ENCODE measurements around the gene CPNE6. TPM values are rescaled to one million over a fixed set of nuclear protein-coding genes. Genes with fewer than 3 reads are reported as not detected.

Gene CPNE6
- total RNA-seq, 1 experiment from 2014 or later: not detected

DNA sequence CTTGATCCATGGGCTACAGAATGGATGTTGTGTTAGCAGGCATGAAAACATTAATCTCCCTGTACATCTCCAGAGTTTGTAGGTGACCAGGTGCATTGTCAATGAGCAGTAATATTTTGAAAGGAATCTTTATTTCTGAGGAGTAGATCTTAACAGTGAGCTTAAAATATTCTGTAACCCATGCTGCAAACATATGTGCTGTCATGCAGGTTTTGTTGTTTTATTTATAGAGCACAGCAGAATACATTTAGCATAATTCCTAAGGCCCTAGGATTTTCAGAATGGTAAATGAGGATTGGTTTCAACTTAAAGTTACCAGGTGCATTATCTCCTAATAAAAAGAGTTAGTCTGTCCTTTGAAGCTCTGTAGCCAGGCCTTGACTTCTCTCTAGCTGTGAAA lies 55.6 kb downstream of the CPNE6 start:
- no peak for DNase-seq (ENCODE audit: low spot score)

DNA sequence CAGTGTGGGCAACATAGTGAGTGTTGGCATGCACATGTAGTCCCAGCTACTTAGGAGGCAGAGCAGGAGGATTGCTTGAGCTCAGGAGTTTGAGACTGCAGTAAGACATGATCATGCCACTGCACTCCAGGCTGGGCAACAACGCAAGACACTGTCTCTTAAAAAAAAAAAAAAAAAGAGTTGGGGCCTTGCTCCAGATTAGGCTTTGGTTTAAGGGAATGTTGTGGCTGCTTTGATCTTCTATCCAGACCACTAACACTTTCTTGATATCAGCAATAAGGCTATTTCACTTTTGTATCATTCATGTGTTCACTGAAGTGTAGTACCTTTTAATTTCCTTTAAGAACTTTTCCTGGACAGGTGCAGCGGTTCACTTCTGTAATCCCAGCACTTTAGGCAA lies 56.3 kb downstream of the CPNE6 start:
- DNase-seq (ENCODE audit: low spot score): no peak

Other genes with a start within 250 kb of the CPNE6 start
- gene DHRS4, start 117.8 kb upstream of the CPNE6 start, total RNA-seq (2014; rRNA removed; shearing (Covaris generic)): 40.0 and 47.4 TPM in 2 replicates
- 29.2 and 35.7 TPM in 2 replicates for gene DHRS4L2, start 82.6 kb upstream of the CPNE6 start, total RNA-seq (2014; rRNA removed; shearing (Covaris generic))
- gene CARMIL3, start 19.6 kb upstream of the CPNE6 start, total RNA-seq (2014; rRNA removed; shearing (Covaris generic)): 1.1 TPM in 2 replicates
- gene PCK2, start 22.7 kb downstream of the CPNE6 start, total RNA-seq (2014; rRNA removed; shearing (Covaris generic)): 30.5 and 36.1 TPM in 2 replicates
- 75.8 and 81.2 TPM in 2 replicates for gene DCAF11, start 43.2 kb downstream of the CPNE6 start, total RNA-seq (2014; rRNA removed; shearing (Covaris generic))
- gene NRL, start 43.4 kb downstream of the CPNE6 start, total RNA-seq (2014; rRNA removed; shearing (Covaris generic)): 4.5 and 6.5 TPM in 2 replicates
- gene FITM1, start 59.1 kb downstream of the CPNE6 start, total RNA-seq (2014; rRNA removed; shearing (Covaris generic)): 0.13 and 0.74 TPM in 2 replicates
- 164 and 172 TPM in 2 replicates for gene PSME1, start 64.6 kb downstream of the CPNE6 start, total RNA-seq (2014; rRNA removed; shearing (Covaris generic))
- gene EMC9, start 70.0 kb downstream of the CPNE6 start, total RNA-seq (2014; rRNA removed; shearing (Covaris generic)): 52.4 and 63.9 TPM in 2 replicates
- 175 and 210 TPM in 2 replicates for gene PSME2, start 75.0 kb downstream of the CPNE6 start, total RNA-seq (2014; rRNA removed; shearing (Covaris generic))
- gene RNF31, start 75.9 kb downstream of the CPNE6 start, total RNA-seq (2014; rRNA removed; shearing (Covaris generic)): 62.3 and 67.8 TPM in 2 replicates
- gene IRF9, start 89.7 kb downstream of the CPNE6 start, total RNA-seq (2014; rRNA removed; shearing (Covaris generic)): 49.6 and 69.8 TPM in 2 replicates
- 3.4 and 14.0 TPM in 2 replicates for gene REC8, start 100.5 kb downstream of the CPNE6 start, total RNA-seq (2014; rRNA removed; shearing (Covaris generic))
- 110 and 182 TPM in 2 replicates for gene IPO4, start 117.3 kb downstream of the CPNE6 start, total RNA-seq (2014; rRNA removed; shearing (Covaris generic))
- 41.4 and 44.4 TPM in 2 replicates for gene TM9SF1, start 123.9 kb downstream of the CPNE6 start, total RNA-seq (2014; rRNA removed; shearing (Covaris generic))
- not detected in 2 replicates for gene TSSK4, start 134.1 kb downstream of the CPNE6 start, total RNA-seq (2014; rRNA removed; shearing (Covaris generic))
- gene CHMP4A, start 141.9 kb downstream of the CPNE6 start, total RNA-seq (2014; rRNA removed; shearing (Covaris generic)): 18.8 and 26.4 TPM in 2 replicates
- gene MDP1, start 144.5 kb downstream of the CPNE6 start, total RNA-seq (2014; rRNA removed; shearing (Covaris generic)): 9.8 and 16.3 TPM in 2 replicates
- gene NEDD8, start 160.8 kb downstream of the CPNE6 start, total RNA-seq (2014; rRNA removed; shearing (Covaris generic)): 104 and 143 TPM in 2 replicates
- 37.3 and 40.6 TPM in 2 replicates for gene GMPR2, start 161.4 kb downstream of the CPNE6 start, total RNA-seq (2014; rRNA removed; shearing (Covaris generic))
- 29.1 and 35.9 TPM in 2 replicates for gene TINF2, start 171.1 kb downstream of the CPNE6 start, total RNA-seq (2014; rRNA removed; shearing (Covaris generic))
- gene TGM1, start 191.6 kb downstream of the CPNE6 start, total RNA-seq (2014; rRNA removed; shearing (Covaris generic)): 2.2 and 2.8 TPM in 2 replicates
- 32.1 and 34.4 TPM in 2 replicates for gene RABGGTA, start 200.0 kb downstream of the CPNE6 start, total RNA-seq (2014; rRNA removed; shearing (Covaris generic))
- 19.7 and 20.1 TPM in 2 replicates for gene DHRS1, start 228.2 kb downstream of the CPNE6 start, total RNA-seq (2014; rRNA removed; shearing (Covaris generic))
- 26.8 and 27.7 TPM in 2 replicates for gene NOP9, start 228.3 kb downstream of the CPNE6 start, total RNA-seq (2014; rRNA removed; shearing (Covaris generic))
- gene CIDEB, start 236.4 kb downstream of the CPNE6 start, total RNA-seq (2014; rRNA removed; shearing (Covaris generic)): 0.31 and 2.3 TPM in 2 replicates
- 13.3 and 16.5 TPM in 2 replicates for gene LTB4R2, start 238.6 kb downstream of the CPNE6 start, total RNA-seq (2014; rRNA removed; shearing (Covaris generic))
- 9.8 and 10.6 TPM in 2 replicates for gene LTB4R, start 239.9 kb downstream of the CPNE6 start, total RNA-seq (2014; rRNA removed; shearing (Covaris generic))